Esophagus squamous epithelium (tissue), 4 donors: Measurements from ENCODE around the gene HOXB4.

ENCODE experiments used
- POLR2A ChIP-seq, 4 donors: fragments of 450-650 bp; IDR thresholded peaks; one replicate each; pipeline ENCODE4 v1.6.1; 2017; ENCODE audit warnings: antibody characterized with exemption in 4 of 4, mild to moderate bottlenecking in 4 of 4, moderate library complexity in 3 of 4
- TF ChIP-seq, protein P1 (sequence below), 6 experiments: fragments of 450-650 bp in 4 of 6; fragments of 200-600 bp in 2 of 6; sonication (generic) in 2 of 6; IDR thresholded peaks; one replicate each; pipeline ENCODE4 v1.5.1; 2016 to 2019; ENCODE audit warnings: antibody characterized with exemption in 6 of 6, mild to moderate bottlenecking in 4 of 6, moderate library complexity in 4 of 6

DNA sequence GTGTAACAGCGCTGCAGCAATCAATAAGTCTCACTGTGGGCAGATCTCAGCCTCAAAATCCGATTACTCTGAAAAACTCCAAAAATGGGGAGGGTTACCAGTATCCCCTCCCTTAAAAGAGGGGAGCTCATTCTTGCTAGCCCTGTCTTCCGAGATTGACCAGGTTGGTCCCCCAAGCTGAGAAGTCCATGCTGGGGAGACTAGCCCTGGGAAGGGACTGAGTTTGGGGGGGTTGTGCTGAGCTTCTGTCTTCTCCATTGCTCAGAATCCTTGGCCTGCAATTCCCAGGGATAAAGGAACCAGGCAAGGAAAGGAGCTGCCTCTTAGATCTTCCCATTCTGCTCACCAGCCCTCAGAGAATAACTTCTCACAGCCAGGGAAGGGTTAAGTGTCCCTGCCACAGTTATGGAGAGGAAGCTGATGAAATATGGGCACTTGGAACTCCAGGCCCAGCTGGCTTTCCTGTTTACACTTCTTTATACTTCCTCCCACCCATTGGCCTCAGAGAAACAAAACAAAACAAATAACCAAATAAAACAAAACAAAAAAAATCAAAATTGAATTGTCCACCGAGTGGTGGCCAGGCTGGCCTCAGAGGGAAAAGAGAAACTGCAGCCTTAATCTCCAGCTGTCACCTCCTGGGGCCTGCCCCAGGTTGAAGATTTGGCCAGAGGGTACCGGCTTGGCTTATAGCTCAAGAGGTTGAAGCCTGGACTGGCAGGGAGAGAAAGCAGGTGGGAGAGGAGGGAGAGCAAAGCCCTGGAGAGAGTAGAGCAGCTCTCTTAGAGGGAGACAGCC lies 9.3 kb upstream of the HOXB4 start:
- TF ChIP-seq POLR2A (IDR thresholded peaks at IDR 0.05) = no peak
- TF ChIP-seq, protein P1, sequence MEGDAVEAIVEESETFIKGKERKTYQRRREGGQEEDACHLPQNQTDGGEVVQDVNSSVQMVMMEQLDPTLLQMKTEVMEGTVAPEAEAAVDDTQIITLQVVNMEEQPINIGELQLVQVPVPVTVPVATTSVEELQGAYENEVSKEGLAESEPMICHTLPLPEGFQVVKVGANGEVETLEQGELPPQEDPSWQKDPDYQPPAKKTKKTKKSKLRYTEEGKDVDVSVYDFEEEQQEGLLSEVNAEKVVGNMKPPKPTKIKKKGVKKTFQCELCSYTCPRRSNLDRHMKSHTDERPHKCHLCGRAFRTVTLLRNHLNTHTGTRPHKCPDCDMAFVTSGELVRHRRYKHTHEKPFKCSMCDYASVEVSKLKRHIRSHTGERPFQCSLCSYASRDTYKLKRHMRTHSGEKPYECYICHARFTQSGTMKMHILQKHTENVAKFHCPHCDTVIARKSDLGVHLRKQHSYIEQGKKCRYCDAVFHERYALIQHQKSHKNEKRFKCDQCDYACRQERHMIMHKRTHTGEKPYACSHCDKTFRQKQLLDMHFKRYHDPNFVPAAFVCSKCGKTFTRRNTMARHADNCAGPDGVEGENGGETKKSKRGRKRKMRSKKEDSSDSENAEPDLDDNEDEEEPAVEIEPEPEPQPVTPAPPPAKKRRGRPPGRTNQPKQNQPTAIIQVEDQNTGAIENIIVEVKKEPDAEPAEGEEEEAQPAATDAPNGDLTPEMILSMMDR (IDR thresholded peaks at IDR 0.05) = no peak
